HepG2 (cell line): Measurements from ENCODE around the gene TCF12. TPM values are rescaled to one million over a fixed set of nuclear protein-coding genes. Genes with fewer than 3 reads are reported as not detected.

Source experiments
- ATAC-seq: fragments of 200-7000 bp; cut with Tn5 transposase; 3 replicates; pipeline ENCODE4 v1.9.1; 2020; ENCODE audit warnings: mild to moderate bottlenecking, moderate library complexity
- BruUV-seq: library from RNA; stranded (reverse); fragments of 400-500 nt; replicated peaks from 2 replicates; lab custom pipeline; 2021; lab: Mats Ljungman, UMichigan
- CTCF ChIA-PET: fragments of 300-600 bp; formaldehyde crosslinking; extraction: SDS; loops from one replicate; lab custom pipeline; 2021; ENCODE audit warnings: low total read pairs, inconsistent platforms, low intra/inter-chr PET ratio; lab: Yijun Ruan, JAX
- POLR2A ChIA-PET: fragments of 350-600 bp; sonication (Branson Sonifier 250); formaldehyde crosslinking; loops from one replicate; lab custom pipeline; 2020; ENCODE audit warnings: antibody characterized with exemption, inconsistent platforms; lab: Yijun Ruan, JAX
- DNase-seq: peaks from one replicate; pipeline ENCODE4 v3.0.0-alpha.2; 2015; ENCODE audit warnings: low spot score
- FAIRE-seq: peaks from 3 replicates; lab custom pipeline; 2011; peaks lifted over from hg19 to GRCh38; lab: Jason Lieb, UNC
- H2AFZ ChIP-seq: one replicate; pipeline ENCODE4 v1.6.1; 2011; ENCODE audit warnings: low read length, inconsistent platforms
- H3K27ac ChIP-seq: fragments of 300-600 bp; 3 replicates; pipeline ENCODE4 v1.8.0; 2011; ENCODE audit warnings: mixed run types, mild to moderate bottlenecking, mixed read lengths, low read length, inconsistent platforms; ENCODE audit not compliant: insufficient read depth; ENCODE audit errors: extremely low read length
- H3K27me3 ChIP-seq, 2 experiments: fragments of 200-600 bp in 1 of 2; 2 replicates in 1 of 2; 3 replicates in 1 of 2; pipeline versions ENCODE4 v1.6.0 to v1.8.0; 2011; ENCODE audit warnings: low read length in 2 of 2, mild to moderate bottlenecking in 2 of 2, moderate library complexity in 2 of 2, inconsistent platforms in 1 of 2; ENCODE audit not compliant: insufficient read depth in 2 of 2, control insufficient read depth in 1 of 2
- H3K36me3 ChIP-seq, 2 experiments: fragments of 200-600 bp in 1 of 2; replicated peaks in 1 of 2; 2 replicates in 1 of 2; 3 replicates in 1 of 2; pipeline versions ENCODE4 v1.5.1 to v1.8.0; 2011; ENCODE audit warnings: low read length in 2 of 2, inconsistent platforms in 1 of 2; ENCODE audit not compliant: insufficient read depth in 2 of 2, control insufficient read depth in 1 of 2
- H3K4me1 ChIP-seq: 2 replicates; pipeline ENCODE4 v1.5.1; 2012; ENCODE audit warnings: low read length, inconsistent platforms; ENCODE audit not compliant: insufficient read depth
- H3K4me2 ChIP-seq: 2 replicates; pipeline ENCODE4 v1.6.0; 2011; ENCODE audit warnings: low read depth, low read length, inconsistent platforms
- H3K4me3 ChIP-seq, 3 experiments: fragments of 200-600 bp in 1 of 3; sonication (generic), shearing (Covaris generic) in 1 of 3; replicated peaks in 1 of 3; 2 replicates each; pipeline ENCODE4 v1.5.1; 2011 to 2016; ENCODE audit warnings: low read length in 3 of 3, inconsistent platforms in 2 of 3, low read depth in 2 of 3, mild to moderate bottlenecking in 2 of 3, control low read depth in 1 of 3, mixed read lengths in 1 of 3; ENCODE audit not compliant: insufficient read depth in 1 of 3
- H3K79me2 ChIP-seq: one replicate; pipeline ENCODE4 v1.6.1; 2011; ENCODE audit warnings: low read length, inconsistent platforms; ENCODE audit not compliant: insufficient read depth
- H3K9ac ChIP-seq: 2 replicates; pipeline ENCODE4 v1.6.0; 2011; ENCODE audit warnings: mild to moderate bottlenecking, low read depth, low read length, inconsistent platforms; ENCODE audit not compliant: insufficient read depth
- H3K9me3 ChIP-seq: 2 replicates; pipeline ENCODE4 v1.5.1; 2012; ENCODE audit warnings: mild to moderate bottlenecking, low read length
- H4K20me1 ChIP-seq: 2 replicates; pipeline ENCODE4 v1.6.0; 2011; ENCODE audit warnings: inconsistent platforms, mild to moderate bottlenecking, low read length, moderate library complexity; ENCODE audit not compliant: insufficient read depth
- DNMT3B ChIP-seq: conservative IDR thresholded peaks from 2 replicates; pipeline ENCODE4 v1.6.1; 2016; ENCODE audit warnings: missing biosample characterization, control low read depth
- DPF2 ChIP-seq: sonication (generic); formaldehyde crosslinking; IDR thresholded peaks from 2 replicates; pipeline ENCODE4 v1.4.0; 2020; ENCODE audit warnings: mild to moderate bottlenecking, low read depth, missing genetic modification reagents, borderline replicate concordance
- ZFP37 ChIP-seq: sonication (generic); formaldehyde crosslinking; IDR thresholded peaks from 2 replicates; pipeline ENCODE4 v1.4.0; 2020; ENCODE audit warnings: missing genetic modification reagents, borderline replicate concordance
- ZKSCAN5 ChIP-seq: sonication (generic); formaldehyde crosslinking; IDR thresholded peaks from 2 replicates; pipeline ENCODE4 v1.5.1; 2020; ENCODE audit warnings: mild to moderate bottlenecking, missing genetic modification reagents
- ZNF17 ChIP-seq: sonication (generic); formaldehyde crosslinking; IDR thresholded peaks from 2 replicates; pipeline ENCODE4 v1.5.0; 2020; ENCODE audit warnings: mild to moderate bottlenecking, missing genetic modification reagents
- ZNF382 ChIP-seq: sonication (generic); formaldehyde crosslinking; IDR thresholded peaks from 2 replicates; pipeline ENCODE4 v1.5.0; 2020; ENCODE audit warnings: missing genetic modification reagents, mild to moderate bottlenecking, borderline replicate concordance
- ZNF75D ChIP-seq: sonication (generic); formaldehyde crosslinking; IDR thresholded peaks from 2 replicates; pipeline ENCODE4 v1.8.1; 2023; ENCODE audit warnings: missing genetic modification reagents, mild to moderate bottlenecking, borderline replicate concordance
- WGBS: methylation state at CpG from one replicate; pipeline ENCODE4 v1.1.6; 2017; ENCODE audit warnings: low lambda C conversion rate; 5-methylcytosine and 5-hydroxymethylcytosine counted together
- in situ Hi-C: cut with HindIII; loops from 2 replicates; pipeline ENCODE4 v1.10.0; 2017; ENCODE audit warnings: low pct_unique_long_range_greater_than_20kb; ENCODE audit not compliant: extremely low pct_ligation_motif_present
- intact Hi-C: fragments of 100-400 bp; cut with micrococcal nuclease; formaldehyde crosslinking; loops from one replicate; pipeline ENCODE4 v1.10.0; 2022; ENCODE audit not compliant: unreplicated experiment
- polyA plus RNA-seq, 8 experiments: library from polyadenylated mRNA; depleted of rRNA in 3 of 8; stranded (reverse) in 7 of 8; unstranded in 1 of 8; fragments of >200 nt; fragmentation: Illumina TruSeq in 4 of 8; extraction: Trizol in 4 of 8; gene quantifications; 2 replicates each; pipeline versions ENCODE4 v1.2.1 to v1.2.3, GENCODE V29; 2011 to 2016; ENCODE audit warnings: low read depth in 4 of 8, missing spikeins in 1 of 8, mixed read lengths in 1 of 8; ENCODE audit not compliant: insufficient read depth in 1 of 8
- total RNA-seq, 5 experiments: library from RNA; depleted of rRNA; stranded (reverse); fragments of >200 nt; fragmentation: Illumina TruSeq; extraction: Trizol; gene quantifications; 2 replicates each; pipeline ENCODE4 v1.2.3, GENCODE V29; 2016; ENCODE audit warnings: low read depth in 1 of 5
- TF ChIP-seq, protein P1 (sequence below): sonication (generic); formaldehyde crosslinking; IDR thresholded peaks from 2 replicates; pipeline ENCODE4 v1.4.0; 2020; ENCODE audit warnings: missing genetic modification reagents, borderline replicate concordance
- TF ChIP-seq, protein P2 (sequence below): sonication (generic); formaldehyde crosslinking; IDR thresholded peaks from 2 replicates; pipeline ENCODE4 v1.5.0; 2020; ENCODE audit warnings: missing genetic modification reagents
- TF ChIP-seq, protein P3 (sequence below): IDR thresholded peaks from 2 replicates; pipeline ENCODE4 v1.6.1; 2016; ENCODE audit warnings: control low read depth
- TF ChIP-seq, protein P4 (sequence below): sonication (generic); formaldehyde crosslinking; IDR thresholded peaks from 2 replicates; pipeline ENCODE4 v1.4.0; 2020; ENCODE audit warnings: mild to moderate bottlenecking, missing genetic modification reagents
- TF ChIP-seq, protein P5 (sequence below): sonication (generic); formaldehyde crosslinking; conservative IDR thresholded peaks from 2 replicates; pipeline ENCODE4 v1.4.0; 2020; ENCODE audit warnings: missing genetic modification reagents

Gene TCF12
- total and polyA plus RNA-seq, 2 of the 13 experiments (the other 11 are each of a cell fraction or from before 2014, with no cell fraction given), result 48.6 to 51.1 TPM

DNA sequence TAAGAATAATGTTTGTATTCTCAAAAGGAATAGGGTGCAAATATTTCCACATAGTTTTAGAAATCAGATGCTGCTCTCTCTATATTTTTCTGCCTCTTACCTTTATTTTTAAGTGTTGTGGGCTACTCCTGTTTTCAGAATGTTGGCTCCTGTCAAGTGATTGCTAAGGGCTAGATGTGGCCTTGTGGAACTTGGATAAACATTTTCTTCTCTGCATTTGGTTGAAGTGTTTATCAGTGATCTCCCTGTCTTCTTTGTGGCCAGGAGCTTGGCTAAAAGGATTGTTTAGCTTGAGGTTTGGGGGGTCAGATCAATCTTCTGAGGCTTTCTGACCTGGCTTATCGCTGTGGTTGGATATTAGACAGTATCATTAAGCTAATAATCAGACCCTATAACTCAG lies 112.6 kb downstream of the TCF12 start:
- in situ Hi-C loops, result no loop called here
- no peak overlapping the region for H3K27ac ChIP-seq
- H4K20me1 ChIP-seq, result peaks cover 17% of the 10 kb centered on the region
- no TSS peak for BruUV-seq
- no peak for ATAC-seq
- no peak for TF ChIP-seq DNMT3B (CRISPR knock-in tag)
- TF ChIP-seq, protein P1, sequence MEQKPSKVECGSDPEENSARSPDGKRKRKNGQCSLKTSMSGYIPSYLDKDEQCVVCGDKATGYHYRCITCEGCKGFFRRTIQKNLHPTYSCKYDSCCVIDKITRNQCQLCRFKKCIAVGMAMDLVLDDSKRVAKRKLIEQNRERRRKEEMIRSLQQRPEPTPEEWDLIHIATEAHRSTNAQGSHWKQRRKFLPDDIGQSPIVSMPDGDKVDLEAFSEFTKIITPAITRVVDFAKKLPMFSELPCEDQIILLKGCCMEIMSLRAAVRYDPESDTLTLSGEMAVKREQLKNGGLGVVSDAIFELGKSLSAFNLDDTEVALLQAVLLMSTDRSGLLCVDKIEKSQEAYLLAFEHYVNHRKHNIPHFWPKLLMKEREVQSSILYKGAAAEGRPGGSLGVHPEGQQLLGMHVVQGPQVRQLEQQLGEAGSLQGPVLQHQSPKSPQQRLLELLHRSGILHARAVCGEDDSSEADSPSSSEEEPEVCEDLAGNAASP, result no peak
- TF ChIP-seq ZNF75D (CRISPR knock-in tag), result no peak
- TF ChIP-seq, protein P2, sequence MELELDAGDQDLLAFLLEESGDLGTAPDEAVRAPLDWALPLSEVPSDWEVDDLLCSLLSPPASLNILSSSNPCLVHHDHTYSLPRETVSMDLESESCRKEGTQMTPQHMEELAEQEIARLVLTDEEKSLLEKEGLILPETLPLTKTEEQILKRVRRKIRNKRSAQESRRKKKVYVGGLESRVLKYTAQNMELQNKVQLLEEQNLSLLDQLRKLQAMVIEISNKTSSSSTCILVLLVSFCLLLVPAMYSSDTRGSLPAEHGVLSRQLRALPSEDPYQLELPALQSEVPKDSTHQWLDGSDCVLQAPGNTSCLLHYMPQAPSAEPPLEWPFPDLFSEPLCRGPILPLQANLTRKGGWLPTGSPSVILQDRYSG (CRISPR knock-in tag), result no peak
- TF ChIP-seq ZNF17 (CRISPR knock-in tag), result no peak
- no peak for TF ChIP-seq DPF2 (CRISPR knock-in tag)
- TF ChIP-seq ZFP37 (CRISPR knock-in tag), result no peak
- TF ChIP-seq, protein P3, sequence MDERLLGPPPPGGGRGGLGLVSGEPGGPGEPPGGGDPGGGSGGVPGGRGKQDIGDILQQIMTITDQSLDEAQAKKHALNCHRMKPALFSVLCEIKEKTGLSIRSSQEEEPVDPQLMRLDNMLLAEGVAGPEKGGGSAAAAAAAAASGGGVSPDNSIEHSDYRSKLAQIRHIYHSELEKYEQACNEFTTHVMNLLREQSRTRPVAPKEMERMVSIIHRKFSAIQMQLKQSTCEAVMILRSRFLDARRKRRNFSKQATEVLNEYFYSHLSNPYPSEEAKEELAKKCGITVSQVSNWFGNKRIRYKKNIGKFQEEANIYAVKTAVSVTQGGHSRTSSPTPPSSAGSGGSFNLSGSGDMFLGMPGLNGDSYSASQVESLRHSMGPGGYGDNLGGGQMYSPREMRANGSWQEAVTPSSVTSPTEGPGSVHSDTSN (CRISPR knock-in tag), result no peak
- no peak for TF ChIP-seq ZNF382 (CRISPR knock-in tag)
- TF ChIP-seq, protein P4, sequence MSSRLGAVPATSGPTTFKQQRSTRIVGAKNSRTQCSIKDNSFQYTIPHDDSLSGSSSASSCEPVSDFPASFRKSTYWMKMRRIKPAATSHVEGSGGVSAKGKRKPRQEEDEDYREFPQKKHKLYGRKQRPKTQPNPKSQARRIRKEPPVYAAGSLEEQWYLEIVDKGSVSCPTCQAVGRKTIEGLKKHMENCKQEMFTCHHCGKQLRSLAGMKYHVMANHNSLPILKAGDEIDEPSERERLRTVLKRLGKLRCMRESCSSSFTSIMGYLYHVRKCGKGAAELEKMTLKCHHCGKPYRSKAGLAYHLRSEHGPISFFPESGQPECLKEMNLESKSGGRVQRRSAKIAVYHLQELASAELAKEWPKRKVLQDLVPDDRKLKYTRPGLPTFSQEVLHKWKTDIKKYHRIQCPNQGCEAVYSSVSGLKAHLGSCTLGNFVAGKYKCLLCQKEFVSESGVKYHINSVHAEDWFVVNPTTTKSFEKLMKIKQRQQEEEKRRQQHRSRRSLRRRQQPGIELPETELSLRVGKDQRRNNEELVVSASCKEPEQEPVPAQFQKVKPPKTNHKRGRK (CRISPR knock-in tag), result no peak
- TF ChIP-seq, protein P5, sequence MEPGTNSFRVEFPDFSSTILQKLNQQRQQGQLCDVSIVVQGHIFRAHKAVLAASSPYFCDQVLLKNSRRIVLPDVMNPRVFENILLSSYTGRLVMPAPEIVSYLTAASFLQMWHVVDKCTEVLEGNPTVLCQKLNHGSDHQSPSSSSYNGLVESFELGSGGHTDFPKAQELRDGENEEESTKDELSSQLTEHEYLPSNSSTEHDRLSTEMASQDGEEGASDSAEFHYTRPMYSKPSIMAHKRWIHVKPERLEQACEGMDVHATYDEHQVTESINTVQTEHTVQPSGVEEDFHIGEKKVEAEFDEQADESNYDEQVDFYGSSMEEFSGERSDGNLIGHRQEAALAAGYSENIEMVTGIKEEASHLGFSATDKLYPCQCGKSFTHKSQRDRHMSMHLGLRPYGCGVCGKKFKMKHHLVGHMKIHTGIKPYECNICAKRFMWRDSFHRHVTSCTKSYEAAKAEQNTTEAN, result no peak
- TF ChIP-seq ZKSCAN5 (CRISPR knock-in tag), result no peak
- H3K36me3 ChIP-seq, result no peaks in the 10 kb centered on the region
- H3K4me2 ChIP-seq, result no peak overlapping the region
- ChIA-PET POLR2A (no interaction called here), CTCF (no interaction called here)
- H3K27me3 ChIP-seq, result no peaks in the 10 kb centered on the region
- no peaks in the 10 kb centered on the region for H3K9me3 ChIP-seq
- H2AFZ ChIP-seq, result no peak overlapping the region
- no peak overlapping the region for H3K4me3 ChIP-seq
- intact Hi-C loops, result no loop called here
- H3K79me2 ChIP-seq, result peaks cover 74% of the 10 kb centered on the region
- 96% methylated on average over 1 of the region's 1 CpG for WGBS
- no peak overlapping the region for H3K9ac ChIP-seq
- FAIRE-seq, result no peak
- no peak for DNase-seq
- peaks cover 29% of the 10 kb centered on the region for H3K4me1 ChIP-seq
